GM12878 (cell line): Measurements from ENCODE around the gene ACVR1C. TPM values are rescaled to one million over a fixed set of nuclear protein-coding genes. Genes with fewer than 3 reads are reported as not detected.

Experiments
- ATAC-seq: fragments of 200-7000 bp; cut with Tn5 transposase; 3 replicates; pipeline ENCODE4 v1.9.1; 2020; ENCODE audit warnings: mild to moderate bottlenecking, moderate library complexity
- Bru-seq: library from RNA; stranded (reverse); fragments of 400-500 nt; gene quantifications from one replicate; lab custom pipeline; 2021; lab: Mats Ljungman, UMichigan
- BruChase-seq, 2 experiments: library from RNA; stranded (reverse); fragments of 400-500 nt; gene quantifications; one replicate each; lab custom pipeline; 2021; lab: Mats Ljungman, UMichigan
- BruUV-seq: library from RNA; stranded (reverse); fragments of 400-500 nt; replicated peaks from 2 replicates; lab custom pipeline; 2021; lab: Mats Ljungman, UMichigan
- CTCF ChIA-PET: fragments of 300-600 bp; sonication (Branson Sonifier 250); formaldehyde crosslinking; extraction: SDS; loops from one replicate; lab custom pipeline; 2021; ENCODE audit warnings: inconsistent platforms; lab: Yijun Ruan, JAX
- POLR2A ChIA-PET: fragments of 350-600 bp; formaldehyde crosslinking; extraction: SDS; loops from one replicate; lab custom pipeline; 2021; ENCODE audit warnings: inconsistent platforms; lab: Charles Lee
- RAD21 ChIA-PET: fragments of 300-600 bp; sonication (Branson Sonifier 250); formaldehyde crosslinking; loops from one replicate; lab custom pipeline; 2023; ENCODE audit warnings: antibody characterized with exemption; ENCODE audit not compliant: unreplicated experiment; lab: Charles Lee
- SMC1A ChIA-PET: fragments of 300-600 bp; sonication (Branson Sonifier 250); formaldehyde crosslinking; loops from one replicate; lab custom pipeline; 2023; ENCODE audit not compliant: unreplicated experiment, uncharacterized antibody; lab: Charles Lee
- DNase-seq: peaks from one replicate; pipeline ENCODE4 v3.0.0-alpha.2; 2011; ENCODE audit warnings: low read depth, low spot score
- FAIRE-seq: peaks from 3 replicates; lab custom pipeline; 2011; peaks lifted over from hg19 to GRCh38; lab: Jason Lieb, UNC
- H2AFZ ChIP-seq: 2 replicates; pipeline ENCODE4 v1.6.0; 2011; ENCODE audit warnings: low read depth, low read length, control low read depth; ENCODE audit not compliant: control insufficient read depth
- H3K27ac ChIP-seq: 2 replicates; pipeline ENCODE4 v1.5.1; 2011; ENCODE audit warnings: control low read depth; ENCODE audit not compliant: control insufficient read depth, insufficient read depth
- H3K27me3 ChIP-seq, 2 experiments: replicated peaks in 1 of 2; 2 replicates each; pipeline versions ENCODE4 v1.6.0 to v1.6.1; 2011; ENCODE audit warnings: low read length in 1 of 2; ENCODE audit not compliant: control insufficient read depth in 2 of 2, insufficient read depth in 2 of 2
- H3K36me3 ChIP-seq, 2 experiments: 2 replicates each; pipeline ENCODE4 v1.5.1; 2011; ENCODE audit warnings: low read length in 1 of 2; ENCODE audit not compliant: control insufficient read depth in 2 of 2, insufficient read depth in 2 of 2
- H3K4me1 ChIP-seq: 2 replicates; pipeline ENCODE4 v1.6.1; 2011; ENCODE audit warnings: mild to moderate bottlenecking, low read length, moderate library complexity, mixed read lengths; ENCODE audit not compliant: control insufficient read depth, insufficient read depth
- H3K4me2 ChIP-seq: 2 replicates; pipeline ENCODE4 v1.6.0; 2011; ENCODE audit warnings: control low read depth; ENCODE audit not compliant: control insufficient read depth, insufficient read depth
- H3K4me3 ChIP-seq: fragments of 200-600 bp; sonication (generic); 2 replicates; pipeline ENCODE4 v1.5.1; 2016
- H3K79me2 ChIP-seq: 2 replicates; pipeline ENCODE4 v1.6.0; 2011; ENCODE audit warnings: low read length; ENCODE audit not compliant: control insufficient read depth, insufficient read depth
- H3K9ac ChIP-seq: 2 replicates; pipeline ENCODE4 v1.8.0; 2011; ENCODE audit warnings: low read length, control low read depth, mixed read lengths; ENCODE audit not compliant: control insufficient read depth, insufficient read depth
- H3K9me3 ChIP-seq: replicated peaks from 3 replicates; pipeline ENCODE4 v1.5.1; 2011; ENCODE audit warnings: mild to moderate bottlenecking, low read length; ENCODE audit not compliant: control insufficient read depth, insufficient read depth
- H4K20me1 ChIP-seq: 2 replicates; pipeline ENCODE4 v1.6.0; 2011; ENCODE audit not compliant: control insufficient read depth, insufficient read depth
- KDM1A ChIP-seq: fragments of 200-600 bp; sonication (generic); IDR thresholded peaks from 2 replicates; pipeline ENCODE4 v1.6.1; 2016; ENCODE audit warnings: borderline replicate concordance
- SUZ12 ChIP-seq: fragments of 200-600 bp; sonication (generic); IDR thresholded peaks from one replicate; pipeline ENCODE4 v1.6.1; 2018; ENCODE audit warnings: antibody characterized with exemption, mild to moderate bottlenecking; ENCODE audit not compliant: unreplicated experiment
- WGBS: methylation state at CpG from one replicate; pipeline ENCODE4 v1.1.6; 2016; ENCODE audit warnings: low lambda C conversion rate; ENCODE audit not compliant: insufficient replicate concordance, insufficient coverage; ENCODE audit errors: missing lambda C conversion rate; 5-methylcytosine and 5-hydroxymethylcytosine counted together
- in situ Hi-C: fragments of 300-500 bp; cut with MboI; formaldehyde crosslinking; loops from 9 replicates; pipeline ENCODE4 v1.14.3; 2018; ENCODE audit warnings: mixed read lengths
- intact Hi-C: fragments of 100-400 bp; cut with micrococcal nuclease; formaldehyde crosslinking; loops from one replicate; pipeline ENCODE4 v1.14.2; 2022; ENCODE audit not compliant: unreplicated experiment
- long read RNA-seq, 2 experiments: library from polyadenylated mRNA; unstranded; transcript quantifications; one replicate each; pipeline ENCODE4 v2.0.0, GENCODE V29; 2019 to 2020
- polyA minus RNA-seq, 3 experiments: library from RNA; depleted of rRNA, polyadenylated mRNA; stranded (reverse); fragments of >200 nt; gene quantifications; 2 replicates each; pipeline ENCODE4 v1.2.3, GENCODE V29; 2011
- polyA plus RNA-seq, 11 experiments: library from polyadenylated mRNA; depleted of rRNA in 4 of 11; unstranded in 6 of 11; stranded (reverse) in 5 of 11; fragments of >200 nt; fragmentation: Nextera tagmentation in 4 of 11; fragmentation: Illumina TruSeq in 1 of 11; extraction: Ambion mirVana in 4 of 11; extraction: Trizol in 1 of 11; gene quantifications; 1 replicate in 1 of 11; 2 replicates in 10 of 11; pipeline versions ENCODE4 v1.2.1 to v1.2.3, GENCODE V29; 2011 to 2016; ENCODE audit warnings: inconsistent platforms in 2 of 11, missing spikeins in 2 of 11, low read depth in 1 of 11
- total RNA-seq, 4 experiments: library from RNA; depleted of rRNA in 3 of 4; stranded (reverse); fragments of >200 nt in 3 of 4; fragmentation: Illumina TruSeq in 1 of 4; extraction: Trizol in 1 of 4; gene quantifications; 2 replicates each; pipeline versions ENCODE4 v1.2.1 to v1.2.3, GENCODE V29; 2013 to 2021
- TF ChIP-seq, protein P1 (sequence below), 3 experiments: IDR thresholded peaks in 2 of 3; conservative IDR thresholded peaks in 1 of 3; 2 replicates each; pipeline ENCODE4 v1.5.1; 2011; ENCODE audit warnings: low read depth in 3 of 3, low read length in 3 of 3, mild to moderate bottlenecking in 3 of 3, control low read depth in 2 of 3, moderate library complexity in 2 of 3, inconsistent platforms in 1 of 3, mixed read lengths in 1 of 3; ENCODE audit not compliant: control insufficient read depth in 2 of 3, insufficient read depth in 1 of 3; ENCODE audit errors: extremely low read depth in 1 of 3

Gene ACVR1C
- not detected in 2 replicates for total RNA-seq (2013; cell fraction: nucleolus; rRNA removed)
- total RNA-seq (2014; rRNA removed) (not detected in 2 replicates), total RNA-seq (2014; rRNA removed; fragmentation: Illumina TruSeq; extraction: Trizol) (not detected in 2 replicates), total RNA-seq (2021) (not detected in 2 replicates), polyA plus RNA-seq (2011; rRNA removed) (not detected in 2 replicates), polyA plus RNA-seq (2014; fragmentation: Illumina TruSeq; extraction: Trizol) (not detected in 2 replicates), polyA plus RNA-seq (2014; fragmentation: Nextera tagmentation; extraction: Ambion mirVana) (not detected), polyA plus RNA-seq (2014; rRNA removed) (not detected in 2 replicates), polyA plus RNA-seq (2016; fragmentation: Nextera tagmentation; extraction: Ambion mirVana) (not detected), polyA minus RNA-seq (2011; rRNA and poly(A)+ RNA removed) (not detected in 2 replicates), Bru-seq, nascent RNA (percentile 3 among the genes with signal in this experiment), BruChase-seq, experiment 1, labeled RNA remaining after a 6-hour chase (percentile 6 among the genes with signal in this experiment), BruChase-seq, experiment 2, labeled RNA remaining after a 2-hour chase (percentile 5 among the genes with signal in this experiment)
- not detected for polyA plus RNA-seq (2011; ENCODE audit: low read depth)
- not detected in 2 replicates for polyA plus RNA-seq (2011; cell fraction: cytosol; rRNA removed)
- not detected in 2 replicates for polyA plus RNA-seq (2011; cell fraction: nucleus; rRNA removed)
- polyA plus RNA-seq (2012): 0.01 TPM in 1 of 2 replicates, not detected in the other
- not detected in 2 replicates for polyA minus RNA-seq (2011; cell fraction: cytosol; rRNA and poly(A)+ RNA removed)
- polyA minus RNA-seq (2011; cell fraction: nucleus; rRNA and poly(A)+ RNA removed): not detected in 2 replicates
- long read RNA-seq, experiment 1: 0 reads
- long read RNA-seq, experiment 2, partial matches to known transcripts: 0 of 2 reads
- long read RNA-seq, experiment 2, other reads (novel, unspliced or antisense): 2 of 2 reads

DNA sequence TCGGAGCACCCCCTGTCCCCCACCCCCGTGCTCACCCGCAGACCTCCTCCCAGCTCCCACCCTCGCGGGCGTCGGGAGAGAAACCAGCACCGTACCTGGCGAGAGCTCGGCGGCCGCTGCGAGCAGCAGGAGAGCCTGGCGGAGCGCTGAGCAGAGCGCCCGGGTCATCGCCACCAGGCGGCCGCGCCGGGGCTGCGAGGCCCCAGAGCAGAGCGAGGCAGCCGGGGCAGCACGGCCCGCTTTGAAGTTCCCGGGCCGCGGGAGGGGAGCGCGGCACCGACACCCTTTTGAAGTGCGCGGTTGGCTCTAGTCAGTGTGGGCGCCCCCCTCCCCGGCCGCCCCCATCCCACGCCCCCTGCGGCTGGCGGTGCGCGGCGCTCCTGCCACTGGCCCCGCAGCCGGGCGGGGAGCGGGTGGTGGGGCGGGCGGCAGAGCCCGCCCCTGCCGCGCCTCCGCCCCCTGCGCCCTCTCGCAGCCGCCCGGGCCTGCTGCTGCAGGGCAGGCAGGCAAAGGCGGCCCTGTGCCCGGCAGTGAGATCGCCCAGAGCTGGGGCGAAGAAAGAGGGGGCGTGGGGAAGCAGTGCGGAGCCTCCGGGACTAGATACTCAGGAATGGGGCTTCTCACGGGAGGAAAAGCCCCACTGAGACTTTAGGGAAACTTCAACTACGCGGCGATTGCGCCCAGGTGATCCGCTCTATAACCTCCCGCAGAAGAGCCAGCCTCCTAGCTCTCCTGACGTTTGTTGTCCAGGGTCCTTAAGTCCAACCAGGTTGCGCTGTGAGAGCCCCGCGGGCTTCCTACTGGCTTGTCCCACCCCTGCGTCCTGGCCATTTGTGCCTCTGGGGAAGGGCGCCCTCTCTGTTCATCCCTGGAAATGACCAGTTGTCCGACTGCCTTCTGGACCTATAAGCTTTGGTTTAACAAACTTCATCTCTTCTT, at the start of gene ACVR1C:
ACVR1C (minus strand) TSS at position 388 of the 939 bp plus-strand sequence; CDS start at position 168, 220 bp downstream.
- Histone ChIP-seq H3K4me2 (peak within 1 kb of the TSS; percentile 86; the same call in 1 of the 2 replicates), H3K79me2 (no peaks in the 10 kb centered on the region), H3K4me3 (peak within 1 kb of the TSS; percentile 16; the same call in 1 of the 2 replicates), H3K27me3 (peaks cover 9 to 16% of the 10 kb centered on the region in 2 experiments), H3K27ac (no peak within 1 kb of the TSS), H3K9me3 (no peaks in the 10 kb centered on the region; the same call in 2 of the 3 replicates), H3K36me3 (no peaks in the 10 kb centered on the region), H4K20me1 (no peaks in the 10 kb centered on the region), H3K4me1 (no peaks in the 10 kb centered on the region), H3K9ac (no peak within 1 kb of the TSS), H2AFZ (0 out of 2 replicates have a peak within 1 kb of the TSS, but pooled peaks have one; percentile 23)
- in situ Hi-C loops: no loop called here
- intact Hi-C loops: no loop called here
- ChIA-PET RAD21 (no interaction called here), POLR2A (no interaction called here), CTCF (interaction anchor here (0.5 to 1.2 kb wide), 7 partner anchors 13 to 550 kb away, joined by 3 to 4 read pairs (median 3); no protein-coding TSS in a partner anchor), SMC1A (interaction anchor here (0.5 kb wide), 1 partner anchor 21 kb away, joined by 3 read pairs; no protein-coding TSS in a partner anchor)
- FAIRE-seq (no peak), ATAC-seq (peak; percentile 91), DNase-seq (no peak)
- TF ChIP-seq SUZ12 (peak; percentile 7), KDM1A (no peak)
- TF ChIP-seq, protein P1, sequence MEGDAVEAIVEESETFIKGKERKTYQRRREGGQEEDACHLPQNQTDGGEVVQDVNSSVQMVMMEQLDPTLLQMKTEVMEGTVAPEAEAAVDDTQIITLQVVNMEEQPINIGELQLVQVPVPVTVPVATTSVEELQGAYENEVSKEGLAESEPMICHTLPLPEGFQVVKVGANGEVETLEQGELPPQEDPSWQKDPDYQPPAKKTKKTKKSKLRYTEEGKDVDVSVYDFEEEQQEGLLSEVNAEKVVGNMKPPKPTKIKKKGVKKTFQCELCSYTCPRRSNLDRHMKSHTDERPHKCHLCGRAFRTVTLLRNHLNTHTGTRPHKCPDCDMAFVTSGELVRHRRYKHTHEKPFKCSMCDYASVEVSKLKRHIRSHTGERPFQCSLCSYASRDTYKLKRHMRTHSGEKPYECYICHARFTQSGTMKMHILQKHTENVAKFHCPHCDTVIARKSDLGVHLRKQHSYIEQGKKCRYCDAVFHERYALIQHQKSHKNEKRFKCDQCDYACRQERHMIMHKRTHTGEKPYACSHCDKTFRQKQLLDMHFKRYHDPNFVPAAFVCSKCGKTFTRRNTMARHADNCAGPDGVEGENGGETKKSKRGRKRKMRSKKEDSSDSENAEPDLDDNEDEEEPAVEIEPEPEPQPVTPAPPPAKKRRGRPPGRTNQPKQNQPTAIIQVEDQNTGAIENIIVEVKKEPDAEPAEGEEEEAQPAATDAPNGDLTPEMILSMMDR (IDR thresholded peaks at IDR 0.05 in 2 of 3, conservative IDR thresholded peaks at IDR 0.05 in 1 of 3; ENCODE audit: control insufficient read depth in 2 of 3, extremely low read depth in 1 of 3, insufficient read depth in 1 of 3, low read depth in 3 of 3, low read length in 3 of 3): peak in 2 of 3 experiments; percentile 14 to 36; a peak in 2 of 6 replicates
- WGBS: 2% methylated on average over 40 of the region's 79 CpGs
- no TSS peak for BruUV-seq
